T-helper 1 cell treated with Interleukin-12 subunit alpha and Interleukin-12 subunit beta and Interleukin-4 antibody, amounts not matched to agents 30 μg/mL and 1 μg/mL, for 36 hours (primary cell): Measurements from ENCODE around the gene HSF2.

Experiments
- H3K27ac Mint-ChIP-seq: one replicate; pipeline ENCODE4 v1.8.0; 2021; ENCODE audit warnings: mild to moderate bottlenecking, mixed read lengths
- H3K27me3 Mint-ChIP-seq: one replicate; pipeline ENCODE4 v1.8.0; 2021; ENCODE audit warnings: low read depth, mixed read lengths
- H3K36me3 Mint-ChIP-seq: one replicate; pipeline ENCODE4 v1.8.0; 2021; ENCODE audit warnings: low read depth, mixed read lengths
- H3K4me1 Mint-ChIP-seq: one replicate; pipeline ENCODE4 v1.8.0; 2021; ENCODE audit warnings: low read depth, mixed read lengths
- H3K4me3 Mint-ChIP-seq: one replicate; pipeline ENCODE4 v1.8.0; 2021; ENCODE audit warnings: mild to moderate bottlenecking, moderate library complexity, mixed read lengths
- H3K9me3 Mint-ChIP-seq: one replicate; pipeline ENCODE4 v1.8.0; 2021; ENCODE audit warnings: mixed read lengths

Gene HSF2

DNA sequence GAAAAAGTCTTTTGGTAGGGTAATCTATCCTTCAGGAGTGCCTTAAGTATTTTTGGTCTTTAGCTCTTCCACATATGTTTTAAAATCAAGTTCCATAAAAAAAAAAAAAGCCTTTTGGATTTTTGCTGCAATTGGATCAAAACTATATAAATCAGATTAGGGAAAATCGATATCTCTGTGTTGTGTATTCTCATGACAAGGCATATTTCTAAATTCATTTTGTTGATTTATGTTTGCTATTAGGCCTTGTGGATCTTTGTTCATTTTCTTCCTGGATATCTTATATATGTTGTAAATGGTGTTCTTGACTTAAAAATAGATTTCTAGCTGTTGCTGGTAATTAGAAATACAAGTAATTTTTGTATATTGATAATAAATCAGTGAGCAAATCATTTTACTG is 8.8 kb downstream of the HSF2 start:
- Mint-ChIP-seq H3K27me3 (no peaks in the 10 kb centered on the region), H3K9me3 (peaks cover 8% of the 10 kb centered on the region), H3K36me3 (peaks cover 33% of the 10 kb centered on the region), H3K27ac (no peak overlapping the region), H3K4me3 (no peak overlapping the region), H3K4me1 (peaks cover 28% of the 10 kb centered on the region)

DNA sequence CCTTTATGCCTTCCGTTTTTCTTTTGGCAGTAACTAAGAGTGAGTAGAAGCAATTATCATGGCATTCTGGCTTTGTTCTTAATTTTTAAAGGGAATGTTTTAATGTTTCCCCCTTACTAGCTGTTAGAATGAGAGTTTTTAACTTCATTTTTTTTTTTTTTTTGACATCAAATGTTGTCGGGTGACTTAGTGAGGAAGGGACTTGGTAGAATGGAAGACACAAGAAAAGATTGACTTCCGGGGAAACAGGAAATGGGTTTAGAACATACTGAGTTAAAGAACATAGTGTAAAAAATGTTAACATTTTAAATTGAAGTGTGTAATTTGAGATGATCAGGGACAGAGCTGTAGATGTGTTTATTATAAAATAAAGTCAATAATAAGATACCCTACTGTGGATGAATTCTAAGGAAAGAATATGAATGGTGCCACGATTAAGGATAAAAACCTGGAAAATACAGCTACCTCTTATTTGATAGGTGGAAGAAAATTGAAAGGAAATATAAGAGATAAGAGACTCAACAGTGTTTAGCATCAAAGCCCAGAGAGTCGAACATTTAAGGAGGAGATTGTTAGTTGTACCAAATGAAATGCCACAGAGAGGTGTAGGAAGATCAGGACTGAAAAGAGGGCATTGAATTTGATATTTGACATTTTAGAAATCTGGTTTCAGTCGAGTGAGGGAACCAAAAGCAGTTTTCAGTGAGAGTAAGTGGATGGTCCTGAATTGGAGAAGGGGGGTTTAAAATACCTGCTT is 9.4 kb downstream of the HSF2 start:
- Mint-ChIP-seq H3K4me1 (peaks cover 27% of the 10 kb centered on the region), H3K27me3 (no peaks in the 10 kb centered on the region), H3K36me3 (peaks cover 36% of the 10 kb centered on the region), H3K9me3 (peaks cover 8% of the 10 kb centered on the region), H3K27ac (peak overlapping the region; percentile 83), H3K4me3 (peak overlapping the region; percentile 73)

DNA sequence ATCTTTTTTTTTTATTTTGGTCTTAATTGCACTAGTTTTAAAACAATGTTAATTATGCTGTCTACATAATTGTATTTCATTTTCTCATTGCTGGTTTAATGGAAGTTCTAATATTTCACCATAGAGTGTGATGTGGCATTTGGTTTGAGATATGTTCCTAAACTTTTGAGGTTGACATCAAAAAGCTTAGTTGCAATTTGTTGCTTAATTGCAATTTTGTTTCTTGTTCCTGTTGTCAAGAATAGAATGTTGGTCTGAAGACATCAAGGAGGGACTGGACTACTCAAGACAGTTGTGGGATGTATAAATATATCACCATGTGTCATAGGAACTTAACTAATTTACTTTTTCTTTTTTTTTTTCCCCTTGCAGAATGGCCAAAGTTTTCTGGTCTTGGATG is 12.5 kb downstream of the HSF2 start:
- Mint-ChIP-seq H3K4me3 (no peak overlapping the region), H3K4me1 (peaks cover 22% of the 10 kb centered on the region), H3K27me3 (no peaks in the 10 kb centered on the region), H3K9me3 (peaks cover 8% of the 10 kb centered on the region), H3K27ac (no peak overlapping the region), H3K36me3 (peaks cover 27% of the 10 kb centered on the region)

DNA sequence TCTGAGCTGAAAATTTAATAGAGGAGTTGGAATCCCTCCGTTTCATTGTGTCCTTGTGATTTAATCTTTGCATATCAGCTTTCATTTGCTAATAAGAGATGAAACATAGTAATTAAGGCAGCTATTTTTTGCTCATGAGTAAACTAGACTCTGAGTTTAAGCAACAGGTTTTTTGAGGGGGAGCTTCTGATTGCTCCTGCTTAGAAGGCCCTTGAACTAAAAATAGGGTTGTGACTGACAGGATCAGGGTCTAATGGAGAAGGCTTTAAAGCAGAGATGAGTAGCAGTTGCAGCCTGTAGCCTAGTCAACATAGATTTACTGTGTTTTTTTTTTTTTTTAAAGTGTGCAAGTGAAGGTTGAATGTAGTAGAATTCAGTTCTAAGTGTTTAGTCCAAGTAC is 17.4 kb downstream of the HSF2 start:
- Mint-ChIP-seq H3K27ac (no peak overlapping the region), H3K4me3 (no peak overlapping the region), H3K4me1 (no peaks in the 10 kb centered on the region), H3K27me3 (no peaks in the 10 kb centered on the region), H3K36me3 (peaks cover 16% of the 10 kb centered on the region), H3K9me3 (no peaks in the 10 kb centered on the region)

DNA sequence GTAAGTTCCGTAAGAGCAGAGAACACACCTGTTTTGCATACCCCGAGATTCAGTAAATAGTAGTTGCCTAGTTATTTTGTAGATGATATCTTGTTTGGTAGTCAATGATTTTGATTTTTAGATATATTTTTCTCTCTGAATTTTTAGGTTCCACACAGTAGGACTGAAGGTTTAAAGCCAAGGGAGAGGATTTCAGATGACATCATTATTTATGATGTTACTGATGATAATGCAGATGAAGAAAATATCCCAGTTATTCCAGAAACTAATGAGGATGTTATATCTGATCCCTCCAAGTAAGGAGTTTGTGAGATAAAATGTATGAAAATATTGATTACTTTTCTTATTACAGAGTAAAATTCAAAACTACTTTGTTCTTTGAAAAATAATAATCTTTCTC is 22.6 kb downstream of the HSF2 start:
- H3K9me3 Mint-ChIP-seq, result no peaks in the 10 kb centered on the region
- peaks cover 11% of the 10 kb centered on the region for H3K4me1 Mint-ChIP-seq
- H3K27me3 Mint-ChIP-seq, result no peaks in the 10 kb centered on the region
- no peak overlapping the region for H3K27ac Mint-ChIP-seq
- peaks cover 36% of the 10 kb centered on the region for H3K36me3 Mint-ChIP-seq
- no peak overlapping the region for H3K4me3 Mint-ChIP-seq

DNA sequence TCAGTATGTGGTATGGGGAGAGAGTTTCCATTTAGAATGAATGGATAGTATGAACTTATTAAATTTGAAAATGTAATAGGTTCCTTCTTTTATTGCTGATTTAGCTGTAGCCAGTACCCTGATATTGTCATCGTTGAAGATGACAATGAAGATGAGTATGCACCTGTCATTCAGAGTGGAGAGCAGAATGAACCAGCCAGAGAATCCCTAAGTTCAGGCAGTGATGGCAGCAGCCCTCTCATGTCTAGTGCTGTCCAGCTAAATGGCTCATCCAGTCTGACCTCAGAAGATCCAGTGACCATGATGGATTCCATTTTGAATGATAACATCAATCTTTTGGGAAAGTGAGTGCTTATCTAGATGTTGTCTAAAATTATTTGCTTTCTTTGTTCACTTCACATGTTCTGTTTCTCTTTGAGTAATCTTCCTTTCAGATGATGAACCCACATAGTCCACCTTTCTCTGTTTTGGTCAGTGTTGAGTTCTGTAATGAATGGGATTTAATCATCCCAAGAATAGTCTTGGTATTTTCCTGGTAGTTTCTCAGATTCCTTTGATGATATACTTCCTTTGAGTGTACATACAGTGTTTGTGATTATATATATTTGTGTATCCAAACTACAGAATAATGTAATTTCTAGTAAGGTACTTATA is 23.3 kb downstream of the HSF2 start:
- H3K27ac Mint-ChIP-seq, result no peak overlapping the region
- peaks cover 40% of the 10 kb centered on the region for H3K36me3 Mint-ChIP-seq
- peaks cover 11% of the 10 kb centered on the region for H3K4me1 Mint-ChIP-seq

DNA sequence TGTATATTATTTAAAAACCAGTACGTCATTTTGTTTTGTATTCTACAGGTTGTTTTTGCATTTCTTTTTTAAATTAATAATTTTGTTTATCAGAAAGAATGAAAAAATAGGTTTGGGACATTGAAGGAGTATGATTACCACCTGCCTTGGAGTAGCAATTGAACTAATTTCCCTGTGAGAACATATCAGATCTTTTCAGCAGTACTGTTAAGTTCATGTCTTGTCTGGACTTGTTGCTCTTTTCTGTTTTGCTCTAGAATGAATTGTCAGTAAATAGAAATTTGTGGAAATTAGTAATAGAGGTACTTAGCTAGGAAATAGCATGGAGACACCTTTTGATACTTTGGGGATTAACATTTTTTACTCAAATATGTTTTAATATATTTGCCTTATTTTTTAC is 24.3 kb downstream of the HSF2 start:
- Mint-ChIP-seq H3K27ac (no peak overlapping the region), H3K36me3 (peaks cover 40% of the 10 kb centered on the region)

More for the DNA sequence above, 23.3 kb downstream of the HSF2 start:
- Mint-ChIP-seq H3K4me3 (no peak overlapping the region), H3K9me3 (no peaks in the 10 kb centered on the region), H3K27me3 (no peaks in the 10 kb centered on the region)

DNA sequence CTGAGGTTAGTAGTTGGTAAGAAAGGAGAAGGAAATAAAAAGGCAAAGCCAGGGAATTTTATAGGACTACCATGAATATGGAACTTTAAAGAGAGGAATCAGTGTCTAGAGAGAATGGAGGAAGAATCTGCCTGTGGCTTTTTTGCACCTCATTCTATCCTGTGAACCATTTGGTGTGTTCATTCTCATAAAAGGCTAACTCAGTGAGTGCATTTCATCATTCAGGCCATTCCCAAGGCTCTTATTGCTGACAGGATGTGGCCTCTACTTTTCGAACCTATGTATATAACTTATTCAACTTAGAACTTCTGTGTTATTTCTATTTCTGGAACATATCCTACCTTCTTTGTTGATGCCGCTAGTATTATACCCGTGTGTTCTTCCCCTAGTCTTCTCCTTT is 27.1 kb downstream of the HSF2 start:
- H3K27ac Mint-ChIP-seq, result no peak overlapping the region
- H3K36me3 Mint-ChIP-seq, result peaks cover 44% of the 10 kb centered on the region
- peaks cover 11% of the 10 kb centered on the region for H3K4me1 Mint-ChIP-seq
- H3K4me3 Mint-ChIP-seq, result no peak overlapping the region
- H3K27me3 Mint-ChIP-seq, result no peaks in the 10 kb centered on the region
- H3K9me3 Mint-ChIP-seq, result no peaks in the 10 kb centered on the region

More for the DNA sequence above, 24.3 kb downstream of the HSF2 start:
- no peaks in the 10 kb centered on the region for H3K27me3 Mint-ChIP-seq
- no peaks in the 10 kb centered on the region for H3K9me3 Mint-ChIP-seq
- H3K4me1 Mint-ChIP-seq, result peaks cover 11% of the 10 kb centered on the region
- no peak overlapping the region for H3K4me3 Mint-ChIP-seq

DNA sequence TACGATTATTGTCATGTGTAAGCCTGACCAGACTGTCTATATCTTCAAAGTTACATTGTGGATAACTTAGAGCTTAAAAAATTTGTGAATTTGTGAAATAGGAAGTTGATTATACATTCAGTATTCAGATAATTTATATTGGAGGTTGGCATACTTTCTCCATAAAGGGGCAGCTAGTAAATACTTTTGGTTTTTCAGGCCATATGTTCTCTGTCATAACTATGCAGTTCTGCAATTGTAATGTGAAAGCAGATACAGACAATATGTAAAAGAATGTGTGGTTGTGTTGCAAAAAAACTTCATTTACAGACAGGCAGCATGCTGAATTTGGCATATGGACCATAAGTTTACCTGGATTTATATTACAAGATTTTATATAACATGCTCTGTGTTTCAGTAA is 29.3 kb downstream of the HSF2 start:
- no peak overlapping the region for H3K4me3 Mint-ChIP-seq
- H3K27me3 Mint-ChIP-seq, result no peaks in the 10 kb centered on the region
- no peak overlapping the region for H3K27ac Mint-ChIP-seq
- peaks cover 35% of the 10 kb centered on the region for H3K36me3 Mint-ChIP-seq
- H3K4me1 Mint-ChIP-seq, result peaks cover 6% of the 10 kb centered on the region
- no peaks in the 10 kb centered on the region for H3K9me3 Mint-ChIP-seq

DNA sequence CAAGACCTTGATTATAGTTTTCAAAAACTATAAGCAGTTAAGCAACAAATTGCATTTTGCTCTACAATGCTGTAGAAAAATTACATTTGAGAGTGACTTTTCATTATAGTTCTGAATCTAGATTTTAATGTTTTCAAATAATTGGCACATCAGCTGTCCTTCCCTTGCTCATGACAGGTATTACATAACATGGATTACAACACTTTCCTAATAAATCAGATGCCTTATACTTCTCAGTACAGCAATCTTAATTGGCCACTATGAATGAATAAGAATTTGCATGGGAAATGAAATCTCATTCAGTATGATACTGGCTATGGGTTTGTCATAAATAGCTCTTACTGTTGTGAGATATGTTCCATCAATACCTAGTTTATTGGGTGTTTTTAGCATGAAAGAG is 29.9 kb downstream of the HSF2 start:
- Mint-ChIP-seq H3K4me3 (no peak overlapping the region), H3K27ac (no peak overlapping the region), H3K9me3 (no peaks in the 10 kb centered on the region), H3K36me3 (peaks cover 34% of the 10 kb centered on the region), H3K27me3 (no peaks in the 10 kb centered on the region), H3K4me1 (peaks cover 5% of the 10 kb centered on the region)

DNA sequence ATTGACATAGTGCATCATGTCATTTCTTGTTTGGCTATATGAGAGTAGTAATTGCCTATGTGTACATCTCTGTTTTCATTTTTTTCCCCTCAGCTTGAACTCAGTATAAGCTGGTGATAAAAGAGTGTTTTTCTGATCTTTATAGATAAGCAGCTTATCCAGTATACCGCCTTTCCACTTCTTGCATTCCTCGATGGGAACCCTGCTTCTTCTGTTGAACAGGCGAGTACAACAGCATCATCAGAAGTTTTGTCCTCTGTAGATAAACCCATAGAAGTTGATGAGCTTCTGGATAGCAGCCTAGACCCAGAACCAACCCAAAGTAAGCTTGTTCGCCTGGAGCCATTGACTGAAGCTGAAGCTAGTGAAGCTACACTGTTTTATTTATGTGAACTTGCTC is 32.3 kb downstream of the HSF2 start:
- Mint-ChIP-seq H3K27ac (no peak overlapping the region), H3K4me1 (peaks cover 8% of the 10 kb centered on the region), H3K9me3 (no peaks in the 10 kb centered on the region), H3K27me3 (no peaks in the 10 kb centered on the region), H3K36me3 (peaks cover 28% of the 10 kb centered on the region), H3K4me3 (no peak overlapping the region)

DNA sequence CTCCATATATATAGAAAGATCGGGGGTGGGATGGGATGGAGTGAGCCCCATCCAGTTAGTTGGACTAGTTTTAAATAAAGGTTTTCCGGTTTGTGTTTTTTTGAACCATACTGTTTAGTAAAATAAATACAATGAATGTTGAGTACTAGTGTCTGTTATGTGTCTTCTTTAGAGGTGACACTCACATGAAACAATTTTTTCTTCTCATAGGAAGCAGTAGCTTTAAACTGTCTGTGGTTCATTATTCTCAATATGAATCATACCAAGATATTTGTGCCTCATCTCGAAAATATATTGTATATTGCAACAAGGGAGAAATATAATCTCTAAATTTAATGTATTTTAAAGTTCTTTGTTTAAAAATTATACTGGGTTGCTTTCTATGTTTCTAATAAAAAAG is 33.4 kb downstream of the HSF2 start:
- Mint-ChIP-seq H3K36me3 (peaks cover 31% of the 10 kb centered on the region), H3K27me3 (no peaks in the 10 kb centered on the region), H3K4me1 (peaks cover 8% of the 10 kb centered on the region), H3K4me3 (no peak overlapping the region), H3K9me3 (peaks cover 7% of the 10 kb centered on the region), H3K27ac (no peak overlapping the region)

DNA sequence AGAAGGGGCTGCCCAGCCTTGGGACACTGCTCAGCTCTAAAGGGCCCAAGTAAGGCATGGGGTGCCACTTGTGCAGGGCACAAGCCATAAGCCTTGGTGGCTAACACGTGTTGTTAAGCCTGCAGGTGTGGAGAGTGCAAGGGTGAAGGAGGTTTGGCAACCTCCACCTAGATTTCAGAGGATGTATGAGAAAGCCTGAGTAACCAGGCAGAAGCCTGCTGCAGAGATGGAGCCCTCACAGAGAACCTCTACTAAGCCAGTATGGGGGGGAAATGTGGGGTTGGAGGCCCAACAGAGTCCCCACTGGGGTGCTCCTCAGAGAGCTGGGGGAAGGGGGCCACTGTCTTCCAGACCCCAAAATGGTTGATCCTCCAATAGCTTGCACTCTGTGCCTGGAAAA is 39.5 kb downstream of the HSF2 start:
- H3K27me3 Mint-ChIP-seq, result no peaks in the 10 kb centered on the region

DNA sequence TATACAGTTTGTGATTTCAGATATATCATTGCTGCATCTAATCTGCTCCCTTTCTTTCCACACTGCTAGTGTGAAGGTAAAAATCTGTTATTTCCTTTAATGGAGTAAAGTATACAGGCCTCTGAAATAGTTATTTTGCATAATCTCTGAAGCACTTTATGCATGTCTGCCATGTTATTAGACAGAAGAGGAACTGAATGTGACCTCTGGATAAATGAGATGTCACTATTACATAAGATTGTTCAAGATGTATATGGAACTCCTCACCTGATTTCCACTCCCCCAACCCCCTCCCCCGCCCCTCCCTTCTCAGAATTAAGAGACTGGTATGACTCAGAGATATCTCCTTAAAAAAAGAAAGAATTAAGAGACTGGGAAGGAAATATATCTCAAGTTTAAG is 45.8 kb downstream of the HSF2 start:
- H3K27ac Mint-ChIP-seq, result no peak overlapping the region

More for the DNA sequence above, 39.5 kb downstream of the HSF2 start:
- Mint-ChIP-seq H3K27ac (no peak overlapping the region), H3K4me1 (peaks cover 5% of the 10 kb centered on the region), H3K9me3 (peaks cover 34% of the 10 kb centered on the region), H3K36me3 (peaks cover 65% of the 10 kb centered on the region), H3K4me3 (no peak overlapping the region)

DNA sequence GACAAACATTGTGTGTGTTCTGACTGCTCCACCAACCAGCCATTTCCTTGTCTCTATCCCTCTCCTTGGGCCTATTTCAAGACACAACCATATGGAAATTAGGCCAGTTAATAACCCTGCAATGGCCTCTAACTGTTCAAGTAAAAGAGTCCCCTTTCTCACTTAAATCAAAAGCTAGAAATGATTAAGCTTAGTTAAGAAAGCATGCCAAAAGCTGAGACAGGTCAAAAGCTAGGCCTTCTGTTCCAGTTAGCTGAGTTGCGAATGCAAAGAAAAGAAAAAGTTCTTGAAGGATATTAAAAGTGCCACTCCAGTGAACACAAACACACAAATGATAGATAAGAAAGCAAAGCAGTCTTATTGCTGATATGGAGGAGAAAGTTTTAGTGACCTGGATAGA is 49.6 kb downstream of the HSF2 start:
- Mint-ChIP-seq H3K4me1 (peaks cover 4% of the 10 kb centered on the region), H3K27ac (no peak overlapping the region)

More for the DNA sequence above, 45.8 kb downstream of the HSF2 start:
- Mint-ChIP-seq H3K36me3 (peaks cover 50% of the 10 kb centered on the region), H3K4me1 (peaks cover 2% of the 10 kb centered on the region), H3K27me3 (no peaks in the 10 kb centered on the region), H3K4me3 (no peak overlapping the region), H3K9me3 (peaks cover 4% of the 10 kb centered on the region)

More for the DNA sequence above, 49.6 kb downstream of the HSF2 start:
- Mint-ChIP-seq H3K9me3 (no peaks in the 10 kb centered on the region), H3K4me3 (no peak overlapping the region), H3K36me3 (peaks cover 48% of the 10 kb centered on the region), H3K27me3 (no peaks in the 10 kb centered on the region)
